Measurements from ENCODE around the gene NDFIP2. TPM values are rescaled to one million over a fixed set of nuclear protein-coding genes. Genes with fewer than 3 reads are reported as not detected.

NDFIP2 gene
- total RNA-seq, 1 donor from 2014 or later, result 46.8 TPM

GRCh38 chr13:79491715-79492114 is 10.8 kb downstream of the NDFIP2 start:
- no peak for DNase-seq (ENCODE audit: low read depth)
- H3K36me3 ChIP-seq (ENCODE audit: control insufficient read depth, insufficient read depth, low read length), result no peaks in the 10 kb centered on the region
- H3K27me3 ChIP-seq (ENCODE audit: control insufficient read depth, insufficient read depth, low read length), result no peaks in the 10 kb centered on the region
- H3K4me3 ChIP-seq (ENCODE audit: low read depth, low read length), result no peak overlapping the region
- TF ChIP-seq, protein P1, sequence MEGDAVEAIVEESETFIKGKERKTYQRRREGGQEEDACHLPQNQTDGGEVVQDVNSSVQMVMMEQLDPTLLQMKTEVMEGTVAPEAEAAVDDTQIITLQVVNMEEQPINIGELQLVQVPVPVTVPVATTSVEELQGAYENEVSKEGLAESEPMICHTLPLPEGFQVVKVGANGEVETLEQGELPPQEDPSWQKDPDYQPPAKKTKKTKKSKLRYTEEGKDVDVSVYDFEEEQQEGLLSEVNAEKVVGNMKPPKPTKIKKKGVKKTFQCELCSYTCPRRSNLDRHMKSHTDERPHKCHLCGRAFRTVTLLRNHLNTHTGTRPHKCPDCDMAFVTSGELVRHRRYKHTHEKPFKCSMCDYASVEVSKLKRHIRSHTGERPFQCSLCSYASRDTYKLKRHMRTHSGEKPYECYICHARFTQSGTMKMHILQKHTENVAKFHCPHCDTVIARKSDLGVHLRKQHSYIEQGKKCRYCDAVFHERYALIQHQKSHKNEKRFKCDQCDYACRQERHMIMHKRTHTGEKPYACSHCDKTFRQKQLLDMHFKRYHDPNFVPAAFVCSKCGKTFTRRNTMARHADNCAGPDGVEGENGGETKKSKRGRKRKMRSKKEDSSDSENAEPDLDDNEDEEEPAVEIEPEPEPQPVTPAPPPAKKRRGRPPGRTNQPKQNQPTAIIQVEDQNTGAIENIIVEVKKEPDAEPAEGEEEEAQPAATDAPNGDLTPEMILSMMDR (IDR thresholded peaks at IDR 0.05; ENCODE audit: insufficient read depth, low read length, poor library complexity, severe bottlenecking), result no peak

- H3K36me3 ChIP-seq (ENCODE audit: control insufficient read depth, insufficient read depth, low read length), result no peaks in the 10 kb centered on the region
- TF ChIP-seq, protein P1 (IDR thresholded peaks at IDR 0.05; ENCODE audit: insufficient read depth, low read length, poor library complexity, severe bottlenecking), result no peak
- no peak overlapping the region for H3K4me3 ChIP-seq (ENCODE audit: low read depth, low read length)
- no peaks in the 10 kb centered on the region for H3K27me3 ChIP-seq (ENCODE audit: control insufficient read depth, insufficient read depth, low read length)
- DNase-seq (ENCODE audit: low read depth), result no peak
These were observed 11.4 kb downstream of the NDFIP2 start for GRCh38 chr13:79492313-79492798.

DNA sequence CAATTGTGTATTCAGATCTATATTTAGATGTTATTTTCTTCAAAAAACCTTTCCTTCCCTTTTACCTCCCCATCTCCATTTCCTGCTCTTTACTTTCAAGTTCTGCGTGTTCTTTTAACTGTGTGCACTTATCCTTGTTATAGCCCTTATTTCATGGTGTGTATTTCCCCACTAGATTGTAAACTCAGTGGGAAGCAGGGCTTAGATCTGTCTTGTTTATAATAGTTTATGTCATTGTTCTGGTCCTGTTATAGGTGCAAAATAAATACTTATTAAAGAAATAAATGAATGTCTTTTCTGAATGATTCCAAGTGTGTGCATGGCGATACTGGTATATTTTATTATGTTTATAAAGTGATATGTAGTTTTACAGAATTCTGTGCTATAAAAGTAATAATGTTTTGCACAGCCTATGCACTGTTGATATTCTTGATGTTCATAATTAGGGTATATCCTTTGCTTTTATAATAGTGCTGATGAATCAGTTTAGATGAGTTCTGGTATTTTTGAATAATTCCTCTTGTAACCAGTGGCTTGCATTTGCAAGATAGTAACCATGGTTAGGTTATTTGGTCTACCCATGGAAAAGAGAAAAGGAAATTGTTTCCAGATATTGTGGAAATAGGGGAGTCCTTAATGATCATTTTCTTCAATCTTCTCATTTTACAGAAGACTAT is 12.1 kb downstream of the NDFIP2 start:
- DNase-seq (ENCODE audit: low read depth), result no peak
- Histone ChIP-seq H3K36me3 (ENCODE audit: control insufficient read depth, insufficient read depth, low read length) (no peaks in the 10 kb centered on the region), H3K4me3 (ENCODE audit: low read depth, low read length) (no peak overlapping the region), H3K27me3 (ENCODE audit: control insufficient read depth, insufficient read depth, low read length) (no peaks in the 10 kb centered on the region)
- TF ChIP-seq, protein P1 (IDR thresholded peaks at IDR 0.05; ENCODE audit: insufficient read depth, low read length, poor library complexity, severe bottlenecking), result no peak

DNA sequence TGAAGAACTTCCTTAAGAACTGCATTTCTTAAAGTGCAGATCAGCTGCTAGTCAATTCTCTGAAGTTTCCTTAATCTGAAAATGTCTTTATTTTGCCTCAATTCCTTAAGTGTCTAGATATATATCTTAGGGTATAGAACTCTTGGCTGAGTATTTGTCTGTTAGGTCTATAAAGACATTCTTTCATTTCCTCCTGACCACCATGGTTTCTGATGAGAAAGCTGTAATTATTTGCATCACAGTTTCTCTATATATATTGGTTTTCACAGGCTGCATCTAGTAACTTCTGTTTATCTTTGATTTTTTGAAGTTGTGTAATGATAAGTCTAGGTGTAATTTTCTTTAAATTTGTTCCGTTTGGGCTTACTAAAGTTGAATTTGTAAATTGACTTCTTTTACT is 15.2 kb downstream of the NDFIP2 start:
- H3K27me3 ChIP-seq (ENCODE audit: control insufficient read depth, insufficient read depth, low read length), result no peaks in the 10 kb centered on the region
- H3K36me3 ChIP-seq (ENCODE audit: control insufficient read depth, insufficient read depth, low read length), result no peaks in the 10 kb centered on the region
- H3K4me3 ChIP-seq (ENCODE audit: low read depth, low read length), result no peak overlapping the region
- TF ChIP-seq, protein P1 (IDR thresholded peaks at IDR 0.05; ENCODE audit: insufficient read depth, low read length, poor library complexity, severe bottlenecking), result no peak
- no peak for DNase-seq (ENCODE audit: low read depth)

GRCh38 chr13:79497064-79497463 is 16.1 kb downstream of the NDFIP2 start:
- Histone ChIP-seq H3K36me3 (ENCODE audit: control insufficient read depth, insufficient read depth, low read length) (no peaks in the 10 kb centered on the region), H3K4me3 (ENCODE audit: low read depth, low read length) (no peak overlapping the region), H3K27me3 (ENCODE audit: control insufficient read depth, insufficient read depth, low read length) (no peaks in the 10 kb centered on the region)
- TF ChIP-seq, protein P1 (IDR thresholded peaks at IDR 0.05; ENCODE audit: insufficient read depth, low read length, poor library complexity, severe bottlenecking), result no peak
- no peak for DNase-seq (ENCODE audit: low read depth)

GRCh38 chr13:79497852-79498251 is 16.9 kb downstream of the NDFIP2 start:
- H3K27me3 ChIP-seq (ENCODE audit: control insufficient read depth, insufficient read depth, low read length), result no peaks in the 10 kb centered on the region
- DNase-seq (ENCODE audit: low read depth), result no peak
- TF ChIP-seq, protein P1 (IDR thresholded peaks at IDR 0.05; ENCODE audit: insufficient read depth, low read length, poor library complexity, severe bottlenecking), result no peak

More at GRCh38 chr13:79497852-79498251, 16.9 kb downstream of the NDFIP2 start:
- H3K4me3 ChIP-seq (ENCODE audit: low read depth, low read length), result no peak overlapping the region
- H3K36me3 ChIP-seq (ENCODE audit: control insufficient read depth, insufficient read depth, low read length), result no peaks in the 10 kb centered on the region

Measured in kidney epithelial cell (primary cell).